ENCODE measurements around the gene NR3C2. TPM values are rescaled to one million over a fixed set of nuclear protein-coding genes. Genes with fewer than 3 reads are reported as not detected.

NR3C2 gene
- total RNA-seq, 1 donor from 2014 or later: 0.14 TPM

GRCh38 chr4:148184922-148185321 is 257.3 kb downstream of the NR3C2 start:
- DNase-seq: no peak
- Mint-ChIP-seq H3K27me3 (no peaks in the 10 kb centered on the region), H3K36me3 (ENCODE audit: low read depth) (no peaks in the 10 kb centered on the region), H3K4me1 (no peaks in the 10 kb centered on the region), H3K9me3 (peaks cover 9% of the 10 kb centered on the region), H3K27ac (no peak overlapping the region), H3K4me3 (no peak overlapping the region)
- intact Hi-C loops (cut with micrococcal nuclease): no loop called here

DNA sequence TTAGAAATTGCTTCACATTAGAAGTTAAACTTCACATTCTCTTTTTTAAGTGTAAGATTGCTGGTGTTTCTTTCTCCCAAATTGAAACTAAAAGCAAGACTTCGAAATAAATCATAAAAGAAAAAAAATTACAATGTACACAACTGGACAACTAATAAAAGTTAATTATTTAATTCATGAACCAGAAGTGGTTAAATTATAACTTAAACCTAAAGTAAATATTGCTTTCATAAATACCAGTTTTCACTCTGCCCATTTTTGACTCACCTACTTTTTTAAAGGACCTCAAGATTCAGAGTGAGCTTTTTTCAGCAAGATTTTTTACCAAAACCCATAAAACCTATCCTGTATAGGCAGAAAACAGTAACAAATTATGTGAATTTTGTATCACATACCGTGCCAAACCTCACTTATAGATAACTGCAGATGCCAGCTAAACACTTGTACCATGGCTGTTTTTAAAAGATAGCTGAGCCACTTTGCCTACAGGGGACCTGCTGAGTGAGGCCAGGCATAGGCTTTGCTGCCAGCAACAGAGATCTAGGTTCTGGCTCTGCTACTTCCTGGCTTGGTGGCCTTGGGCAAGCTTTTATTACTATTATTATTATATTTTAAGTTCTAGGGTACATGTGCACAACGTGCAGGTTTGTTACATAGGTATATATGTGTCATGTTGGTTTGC is 259.8 kb downstream of the NR3C2 start:
- Mint-ChIP-seq H3K36me3 (ENCODE audit: low read depth) (no peaks in the 10 kb centered on the region), H3K27ac (no peak overlapping the region), H3K9me3 (no peaks in the 10 kb centered on the region), H3K4me3 (no peak overlapping the region), H3K4me1 (no peaks in the 10 kb centered on the region), H3K27me3 (no peaks in the 10 kb centered on the region)
- intact Hi-C loops (cut with micrococcal nuclease): no loop called here
- no peak for DNase-seq

GRCh38 chr4:148173397-148174017 is 268.7 kb downstream of the NR3C2 start:
- no peak for DNase-seq
- Mint-ChIP-seq H3K4me1 (peaks cover 4% of the 10 kb centered on the region), H3K27me3 (no peaks in the 10 kb centered on the region), H3K9me3 (no peaks in the 10 kb centered on the region), H3K36me3 (ENCODE audit: low read depth) (no peaks in the 10 kb centered on the region), H3K4me3 (no peak overlapping the region), H3K27ac (no peak overlapping the region)
- intact Hi-C loops (cut with micrococcal nuclease): no loop called here

DNA sequence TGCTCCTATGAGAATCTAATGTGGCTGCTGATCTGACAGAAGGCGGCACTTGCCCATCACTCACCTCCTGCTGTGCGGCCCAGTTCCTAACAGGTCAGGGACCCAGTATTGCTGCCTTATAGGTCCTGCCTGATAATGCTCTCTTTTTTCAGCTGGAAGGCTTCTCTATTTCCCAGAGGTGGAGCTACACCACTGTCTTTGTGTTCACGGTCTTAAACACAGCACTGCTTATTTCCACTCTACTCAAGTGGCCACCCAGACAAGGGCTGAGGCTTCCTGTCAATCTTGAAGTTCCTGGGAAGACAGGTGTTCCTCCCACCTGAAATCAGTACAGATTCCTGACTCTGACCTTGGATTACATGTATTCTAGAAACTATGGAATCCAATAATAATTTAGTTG is 270.6 kb downstream of the NR3C2 start:
- Mint-ChIP-seq H3K27me3 (no peaks in the 10 kb centered on the region), H3K27ac (no peak overlapping the region), H3K36me3 (ENCODE audit: low read depth) (no peaks in the 10 kb centered on the region), H3K9me3 (no peaks in the 10 kb centered on the region), H3K4me1 (peaks cover 4% of the 10 kb centered on the region), H3K4me3 (no peak overlapping the region)
- DNase-seq: no peak
- intact Hi-C loops (cut with micrococcal nuclease): no loop called here

DNA sequence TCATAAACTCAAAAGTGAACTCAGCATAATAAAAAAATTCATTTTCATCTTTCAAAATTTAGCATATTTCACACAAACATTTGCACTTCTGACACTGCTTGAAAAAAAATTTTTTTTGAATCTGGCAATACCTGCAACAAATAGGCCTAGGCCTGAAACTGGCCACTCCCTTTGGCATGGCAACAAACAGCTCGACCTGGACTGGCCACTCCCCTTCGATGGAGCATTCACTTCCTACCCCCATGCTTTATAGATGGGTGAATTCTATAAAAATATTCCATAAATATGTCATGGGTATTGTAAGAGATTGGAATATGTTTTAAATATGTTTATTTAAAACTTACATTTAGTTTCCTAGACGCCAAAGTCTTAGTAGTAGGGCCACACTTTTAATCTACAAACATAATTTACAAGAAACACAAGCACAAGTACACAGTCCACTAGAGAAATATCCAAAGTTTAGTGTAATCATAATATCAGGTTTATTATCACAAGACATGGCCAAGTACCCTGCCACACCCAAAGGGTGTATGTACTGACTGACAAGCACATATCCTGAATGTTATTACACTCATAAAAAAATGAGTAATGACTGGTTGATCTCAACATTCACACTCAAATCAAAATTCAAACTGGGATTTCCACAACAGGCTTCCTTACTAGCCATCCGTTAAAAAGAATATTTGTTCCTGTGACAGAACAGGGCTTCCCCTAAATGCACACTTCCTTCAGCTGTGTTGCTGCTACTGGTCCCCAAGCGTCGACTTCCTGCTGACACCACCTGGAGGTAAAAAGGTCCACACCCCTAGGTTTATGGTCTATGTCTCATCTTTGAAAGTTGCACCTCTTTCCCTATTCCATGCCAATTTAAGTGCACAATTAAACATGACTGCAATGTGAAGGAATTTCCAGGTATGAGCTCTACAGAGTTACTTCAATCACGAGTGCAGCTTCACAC is 271.5 kb downstream of the NR3C2 start:
- H3K36me3 Mint-ChIP-seq (ENCODE audit: low read depth): no peaks in the 10 kb centered on the region
- H3K9me3 Mint-ChIP-seq: no peaks in the 10 kb centered on the region
- no peak overlapping the region for H3K27ac Mint-ChIP-seq
- H3K4me1 Mint-ChIP-seq: peaks cover 4% of the 10 kb centered on the region
- intact Hi-C loops (cut with micrococcal nuclease): no loop called here
- no peaks in the 10 kb centered on the region for H3K27me3 Mint-ChIP-seq
- DNase-seq: no peak
- no peak overlapping the region for H3K4me3 Mint-ChIP-seq

DNA sequence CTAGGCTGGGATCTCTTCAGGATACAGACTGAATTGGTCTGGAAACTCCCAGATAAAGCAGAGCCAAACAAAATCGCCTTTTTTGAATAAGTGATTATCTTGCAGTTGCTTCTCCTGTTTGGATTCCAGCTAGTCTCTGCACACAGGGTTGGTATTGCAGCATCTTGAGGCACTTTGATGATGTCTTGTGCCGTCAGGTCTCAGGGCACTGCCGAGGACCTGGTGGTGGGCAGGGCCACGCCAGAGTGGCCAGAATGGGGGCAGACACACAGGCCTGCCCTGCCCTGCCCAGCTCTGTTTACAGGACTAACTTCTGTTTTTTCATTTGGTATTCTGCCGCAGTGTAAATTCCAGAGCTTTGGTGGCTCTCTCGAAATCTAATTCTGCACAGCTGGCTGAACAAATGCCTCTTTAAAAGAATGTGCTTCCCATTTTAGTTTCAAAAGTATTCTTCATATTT is 276.1 kb downstream of the NR3C2 start:
- DNase-seq: no peak
- intact Hi-C loops (cut with micrococcal nuclease): no loop called here
- Mint-ChIP-seq H3K4me3 (no peak overlapping the region), H3K36me3 (ENCODE audit: low read depth) (no peaks in the 10 kb centered on the region), H3K9me3 (no peaks in the 10 kb centered on the region), H3K4me1 (peaks cover 3% of the 10 kb centered on the region), H3K27me3 (no peaks in the 10 kb centered on the region), H3K27ac (no peak overlapping the region)

GRCh38 chr4:148164557-148164956 is 277.7 kb downstream of the NR3C2 start:
- DNase-seq: no peak
- Mint-ChIP-seq H3K9me3 (no peaks in the 10 kb centered on the region), H3K27me3 (no peaks in the 10 kb centered on the region), H3K27ac (no peak overlapping the region), H3K4me1 (no peaks in the 10 kb centered on the region), H3K4me3 (no peak overlapping the region), H3K36me3 (ENCODE audit: low read depth) (no peaks in the 10 kb centered on the region)
- intact Hi-C loops (cut with micrococcal nuclease): no loop called here

GRCh38 chr4:148162991-148163390 is 279.2 kb downstream of the NR3C2 start:
- DNase-seq: no peak
- no peak overlapping the region for H3K27ac Mint-ChIP-seq
- intact Hi-C loops (cut with micrococcal nuclease): no loop called here
- H3K27me3 Mint-ChIP-seq: no peaks in the 10 kb centered on the region
- H3K9me3 Mint-ChIP-seq: no peaks in the 10 kb centered on the region
- no peaks in the 10 kb centered on the region for H3K36me3 Mint-ChIP-seq (ENCODE audit: low read depth)
- no peaks in the 10 kb centered on the region for H3K4me1 Mint-ChIP-seq
- H3K4me3 Mint-ChIP-seq: no peak overlapping the region

GRCh38 chr4:148162519-148162918 is 279.7 kb downstream of the NR3C2 start:
- intact Hi-C loops (cut with micrococcal nuclease): no loop called here

GRCh38 chr4:148161601-148162000 is 280.6 kb downstream of the NR3C2 start:
- Mint-ChIP-seq H3K4me3 (no peak overlapping the region), H3K27ac (no peak overlapping the region), H3K4me1 (no peaks in the 10 kb centered on the region), H3K9me3 (no peaks in the 10 kb centered on the region), H3K36me3 (ENCODE audit: low read depth) (no peaks in the 10 kb centered on the region), H3K27me3 (no peaks in the 10 kb centered on the region)
- DNase-seq: no peak
- intact Hi-C loops (cut with micrococcal nuclease): no loop called here

More at GRCh38 chr4:148162519-148162918, 279.7 kb downstream of the NR3C2 start:
- Mint-ChIP-seq H3K27me3 (no peaks in the 10 kb centered on the region), H3K4me3 (no peak overlapping the region), H3K36me3 (ENCODE audit: low read depth) (no peaks in the 10 kb centered on the region), H3K27ac (no peak overlapping the region), H3K4me1 (no peaks in the 10 kb centered on the region), H3K9me3 (no peaks in the 10 kb centered on the region)
- no peak for DNase-seq

DNA sequence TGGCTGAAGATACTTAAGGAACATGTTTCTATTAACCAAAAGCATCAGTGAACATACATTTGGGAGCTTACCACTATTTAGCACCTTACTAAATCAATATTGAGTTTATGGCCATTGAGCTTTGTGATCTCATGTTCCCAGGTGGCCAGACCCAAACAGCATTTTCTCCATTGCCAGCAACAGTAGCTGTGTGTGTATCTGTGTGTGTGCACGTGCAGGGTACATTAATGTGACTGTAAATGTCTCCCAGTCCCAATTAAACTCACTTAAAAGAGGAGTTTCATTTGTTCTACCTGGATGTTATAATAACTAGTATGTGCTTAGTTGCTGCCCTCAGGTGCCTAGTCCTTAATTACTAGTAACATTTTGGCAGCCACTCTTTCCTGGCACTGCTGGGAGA is 282.4 kb downstream of the NR3C2 start:
- intact Hi-C loops (cut with micrococcal nuclease): no loop called here
- no peak overlapping the region for H3K4me3 Mint-ChIP-seq
- H3K27me3 Mint-ChIP-seq: no peaks in the 10 kb centered on the region
- H3K4me1 Mint-ChIP-seq: no peaks in the 10 kb centered on the region
- DNase-seq: no peak
- no peaks in the 10 kb centered on the region for H3K9me3 Mint-ChIP-seq
- H3K36me3 Mint-ChIP-seq (ENCODE audit: low read depth): no peaks in the 10 kb centered on the region
- H3K27ac Mint-ChIP-seq: no peak overlapping the region

DNA sequence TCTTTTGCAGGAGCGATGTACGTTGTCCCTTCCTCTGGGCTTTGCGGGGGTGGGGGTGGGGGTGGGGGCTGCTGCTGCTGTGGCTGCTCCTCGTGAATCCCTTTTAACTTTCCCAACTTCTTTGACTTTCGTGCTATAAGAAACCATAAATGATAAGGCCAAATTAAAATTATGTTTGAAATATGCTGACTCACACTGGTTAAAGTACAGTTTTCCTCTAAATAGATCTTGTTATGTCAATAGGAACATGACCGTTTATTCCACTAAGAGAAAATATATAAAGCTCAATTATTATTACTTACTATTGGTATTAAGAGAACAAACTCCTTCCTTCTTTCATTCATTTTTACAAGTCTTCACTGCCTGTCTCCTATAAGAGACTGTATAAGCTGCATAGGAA is 287.4 kb downstream of the NR3C2 start:
- H3K4me1 Mint-ChIP-seq: no peaks in the 10 kb centered on the region
- intact Hi-C loops (cut with micrococcal nuclease): no loop called here
- H3K36me3 Mint-ChIP-seq (ENCODE audit: low read depth): no peaks in the 10 kb centered on the region
- no peak for DNase-seq
- H3K9me3 Mint-ChIP-seq: no peaks in the 10 kb centered on the region
- H3K27me3 Mint-ChIP-seq: no peaks in the 10 kb centered on the region
- no peak overlapping the region for H3K4me3 Mint-ChIP-seq
- no peak overlapping the region for H3K27ac Mint-ChIP-seq

DNA sequence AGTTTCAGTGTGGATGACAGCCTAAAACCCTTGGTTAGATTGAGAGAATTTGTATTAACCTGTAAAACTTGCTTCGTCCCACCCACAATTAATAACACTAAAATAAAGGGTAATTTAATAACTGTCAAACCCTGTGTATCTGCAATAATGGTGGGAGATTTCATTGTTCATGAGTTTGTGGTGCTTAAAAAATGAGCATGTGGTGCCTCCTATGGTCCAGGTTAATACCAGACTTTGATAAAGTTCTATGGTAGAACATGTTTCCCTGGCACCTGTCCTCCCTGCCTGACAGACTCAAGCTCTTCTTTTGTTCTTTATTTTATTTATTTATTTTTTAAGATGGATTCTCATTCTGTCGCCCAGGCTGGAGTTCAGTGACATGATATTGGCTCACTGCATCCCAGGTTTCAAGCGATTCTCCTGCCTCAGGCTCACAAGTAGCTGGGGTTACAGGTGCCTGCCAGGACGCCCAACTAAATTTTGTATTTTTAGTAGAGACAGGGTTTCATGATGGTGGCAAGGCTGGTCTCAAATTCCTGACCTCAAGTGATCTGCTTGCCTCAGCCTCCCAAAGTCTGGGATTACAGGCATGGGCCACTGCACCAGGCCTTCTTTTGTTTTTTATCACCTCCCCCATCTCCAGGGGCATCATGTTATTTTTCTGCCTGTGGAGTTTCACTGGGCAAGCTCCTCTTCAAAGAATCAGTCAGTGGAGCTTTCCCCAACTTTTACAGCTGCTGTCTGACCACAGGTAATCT is 289.2 kb downstream of the NR3C2 start:
- intact Hi-C loops (cut with micrococcal nuclease): no loop called here
- H3K36me3 Mint-ChIP-seq (ENCODE audit: low read depth): no peaks in the 10 kb centered on the region
- H3K27ac Mint-ChIP-seq: no peak overlapping the region
- no peaks in the 10 kb centered on the region for H3K9me3 Mint-ChIP-seq
- no peak overlapping the region for H3K4me3 Mint-ChIP-seq
- DNase-seq: no peak
- H3K27me3 Mint-ChIP-seq: no peaks in the 10 kb centered on the region
- no peaks in the 10 kb centered on the region for H3K4me1 Mint-ChIP-seq
